Left kidney (tissue), 2 donors: ENCODE measurements around the gene ATF7IP2. TPM values are rescaled to one million over a fixed set of nuclear protein-coding genes. Genes with fewer than 3 reads are reported as not detected.
"Not testable (repeated sequence)": the region's sequence is repeated elsewhere in the genome, so short reads cannot be mapped to it uniquely, and the experiment has no call there.

Experiments used
- DNase-seq: peaks from one replicate; pipeline ENCODE4 v3.0.0-alpha.2; 2013
- polyA plus RNA-seq: library from polyadenylated mRNA; unstranded; fragments of 120-200 nt; gene quantifications from one replicate; pipeline ENCODE4 v1.2.1, GENCODE V29; 2013; ENCODE audit not compliant: insufficient read length

The ATF7IP2 gene
- polyA plus RNA-seq, 1 donor = 28.2 TPM

- DNase-seq = no peak
Measured at GRCh38 chr16:10441726-10442125, 55.9 kb downstream of the ATF7IP2 start.

GRCh38 chr16:10447289-10447688 is 61.4 kb downstream of the ATF7IP2 start:
- DNase-seq = no peak

GRCh38 chr16:10452208-10453158 is 66.6 kb downstream of the ATF7IP2 start:
- not testable (repeated sequence) for DNase-seq

GRCh38 chr16:10453159-10453510 is 67.3 kb downstream of the ATF7IP2 start:
- no peak for DNase-seq

GRCh38 chr16:10465821-10466220 is 80.0 kb downstream of the ATF7IP2 start:
- no peak for DNase-seq

- no peak for DNase-seq
Measured at GRCh38 chr16:10466313-10466712, 80.5 kb downstream of the ATF7IP2 start.

- DNase-seq = no peak
Measured at GRCh38 chr16:10466861-10467260, 81.0 kb downstream of the ATF7IP2 start.

- not testable (repeated sequence) for DNase-seq
Measured at GRCh38 chr16:10476636-10477035, 90.8 kb downstream of the ATF7IP2 start.

- no peak for DNase-seq
Measured at GRCh38 chr16:10480151-10480550, 94.3 kb downstream of the ATF7IP2 start.

GRCh38 chr16:10485159-10485558 is 99.3 kb downstream of the ATF7IP2 start:
- no peak for DNase-seq

- no peak for DNase-seq
Measured at GRCh38 chr16:10485698-10486382, 100.0 kb downstream of the ATF7IP2 start.

GRCh38 chr16:10490141-10490540 is 104.3 kb downstream of the ATF7IP2 start:
- DNase-seq = no peak

GRCh38 chr16:10493276-10493675 is 107.4 kb downstream of the ATF7IP2 start:
- no peak for DNase-seq

GRCh38 chr16:10494343-10495030 is 108.6 kb downstream of the ATF7IP2 start:
- no peak for DNase-seq

GRCh38 chr16:10495031-10495345 is 109.1 kb downstream of the ATF7IP2 start:
- DNase-seq = no peak

GRCh38 chr16:10497132-10498101 is 111.6 kb downstream of the ATF7IP2 start:
- no peak for DNase-seq

- DNase-seq = no peak
Measured at GRCh38 chr16:10500582-10500981, 114.7 kb downstream of the ATF7IP2 start.

- no peak for DNase-seq
Measured at GRCh38 chr16:10501016-10501607, 115.3 kb downstream of the ATF7IP2 start.

GRCh38 chr16:10502776-10503175 is 116.9 kb downstream of the ATF7IP2 start:
- DNase-seq = no peak

GRCh38 chr16:10504404-10504885 is 118.6 kb downstream of the ATF7IP2 start:
- no peak for DNase-seq

GRCh38 chr16:10505286-10505685 is 119.4 kb downstream of the ATF7IP2 start:
- not testable (repeated sequence) for DNase-seq
